GM19324 (cell line): Measurements from ENCODE around the gene MUC3A.

Experiments
- ATAC-seq: cut with Tn5 transposase; IDR thresholded peaks from one replicate; pipeline ENCODE4 v1.9.1; 2021; ENCODE audit warnings: mild to moderate bottlenecking, moderate library complexity; ENCODE audit not compliant: unreplicated experiment, low FRiP score

The MUC3A gene

GRCh38 chr7:101012931-101013330, 63.6 kb downstream of the MUC3A start:
- ATAC-seq: no peak

GRCh38 chr7:101015626-101016025, 66.3 kb downstream of the MUC3A start:
- ATAC-seq: no peak

DNA sequence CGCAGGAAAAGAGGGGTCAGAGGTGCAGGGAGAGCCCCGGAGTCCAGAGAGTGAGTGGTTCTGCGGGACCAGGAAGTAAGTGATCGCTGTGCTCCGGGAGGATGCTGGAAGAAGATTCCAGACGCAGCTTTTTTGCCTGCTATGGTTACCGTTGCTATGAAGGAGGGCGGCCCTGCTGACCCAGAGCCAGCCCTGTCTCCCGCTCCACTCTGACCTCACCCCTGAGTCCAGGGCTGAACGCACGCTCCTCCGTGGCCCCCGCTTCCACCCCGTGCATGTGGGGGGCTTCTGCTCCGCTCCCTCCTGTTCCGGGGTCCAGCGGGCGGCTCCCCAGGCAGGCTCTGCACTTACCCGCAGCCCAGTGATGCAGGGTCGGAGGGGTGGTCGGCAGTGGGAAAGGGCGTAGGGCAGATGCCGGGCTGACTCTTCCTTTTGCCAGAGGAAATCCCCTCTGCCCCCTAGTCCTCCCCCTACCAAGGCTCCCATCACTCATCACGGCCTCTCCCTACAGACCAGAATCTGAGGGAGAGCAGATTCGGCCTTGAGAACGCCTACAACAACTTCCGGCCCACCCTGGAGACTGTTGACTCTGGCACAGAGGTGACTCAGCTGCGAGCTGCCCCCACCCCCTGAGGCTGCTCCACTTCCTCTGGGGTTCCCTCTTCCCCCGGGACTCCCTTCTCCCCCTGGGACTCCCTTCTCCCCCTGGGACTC, 67.9 kb downstream of the MUC3A start:
- peak; percentile 40 for ATAC-seq
